Right cardiac atrium (tissue), 5 donors: ENCODE results near the gene CELF2. TPM values are rescaled to one million over a fixed set of nuclear protein-coding genes. Genes with fewer than 3 reads are reported as not detected.
A peak's percentile ranks its signal among the peaks of the same experiment; 100 is the strongest.

Experiments used
- ATAC-seq, 2 donors: fragments of 200-7000 bp; cut with Tn5 transposase; one replicate each; pipeline versions ENCODE4 v1.8.0 to v1.9.1; 2020; ENCODE audit warnings: moderate library complexity in 2 of 2, mild to moderate bottlenecking in 1 of 2
- DNase-seq, 3 donors: peaks; one replicate each; pipeline ENCODE4 v3.0.0-alpha.2; 2020
- H3K27ac ChIP-seq: one replicate; pipeline ENCODE4 v1.5.1; 2013; ENCODE audit warnings: mild to moderate bottlenecking, low read length, control low read depth, moderate library complexity
- H3K27me3 ChIP-seq: one replicate; pipeline ENCODE4 v1.6.1; 2013; ENCODE audit not compliant: control insufficient read depth, insufficient read depth
- H3K4me1 ChIP-seq: one replicate; pipeline ENCODE4 v1.6.1; 2013; ENCODE audit warnings: low read length; ENCODE audit not compliant: control insufficient read depth, insufficient read depth
- H3K4me3 ChIP-seq: one replicate; pipeline ENCODE4 v1.5.1; 2013; ENCODE audit warnings: low read length, control low read depth
- H3K9me3 ChIP-seq: one replicate; pipeline ENCODE4 v1.6.1; 2013; ENCODE audit warnings: low read length; ENCODE audit not compliant: control insufficient read depth
- WGBS: extraction: QIAGEN DNeasy Blood & Tissue Kit; methylation state at CpG from one replicate; pipeline ENCODE4 v1.1.7; 2013; 5-methylcytosine and 5-hydroxymethylcytosine counted together
- intact Hi-C, 4 donors: fragments of 100-400 bp; cut with DNase I; formaldehyde crosslinking; loops; one replicate each; pipeline versions ENCODE4 v1.11.0 to v1.14.0; 2022 to 2023
- polyA plus RNA-seq: library from polyadenylated mRNA; stranded (reverse); fragments of 200-250 nt; gene quantifications from one replicate; pipeline ENCODE4 v1.2.3, GENCODE V29; 2013
- total RNA-seq, 4 donors: library from RNA; stranded (reverse); fragmentation: NEBNext Ultra II Directional; extraction: Animal tissue kit (Norgen Biotek cat#: 25700); gene quantifications; one replicate each; pipeline ENCODE4 v1.2.1, GENCODE V29; 2021
- donor health status: healthy with polysubstance abuse.
- donor health status: DM: no; HTN: yes; CAD: no.
- donor health status: DM: no; HTN: no; CAD: no.
- donor health status: DM: no; HTN: yes; CAD: no; lungs with severe emphysema.
- donor health status: DM: yes; HTN: yes; CAD: no.

The CELF2 gene
- total and polyA plus RNA-seq, 5 donors: 19.4 to 87.0 (median 76.8) TPM

DNA sequence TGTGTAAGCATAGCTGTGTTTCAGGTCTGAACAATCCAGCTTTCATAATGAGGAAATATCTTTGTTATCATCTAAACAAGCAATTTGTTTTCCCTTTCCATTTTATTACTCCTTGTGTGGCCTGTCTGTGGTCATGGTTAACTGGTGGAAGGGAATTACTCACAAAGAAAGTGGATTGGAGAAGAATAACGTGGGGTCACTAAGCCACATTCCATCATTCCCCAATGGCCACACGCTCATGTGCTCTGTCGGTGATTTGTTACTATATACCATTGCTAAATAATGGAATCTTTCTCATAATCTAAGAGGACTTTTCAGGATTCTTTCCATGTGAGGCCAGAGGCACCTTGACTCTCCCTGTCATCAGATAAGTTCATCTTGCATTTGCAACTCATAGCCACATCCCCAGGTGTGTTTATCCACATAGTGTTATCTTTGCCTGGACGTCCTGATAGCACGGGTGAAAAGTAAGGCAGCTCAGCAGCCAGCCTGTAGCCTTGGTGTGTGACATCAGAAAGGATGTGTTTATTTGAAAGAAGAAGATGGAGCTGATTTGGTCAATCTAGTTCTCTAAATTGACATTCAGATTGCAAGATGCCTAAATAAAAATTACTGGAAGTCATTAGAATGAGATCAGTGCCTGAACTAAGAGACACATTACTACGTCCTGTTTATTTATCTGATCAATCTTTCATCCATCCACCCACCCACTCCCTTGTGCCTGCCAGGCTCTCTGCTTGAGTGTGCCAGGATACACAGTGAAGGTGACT is 128.9 kb downstream of the CELF2 start:
- intact Hi-C loops: no loop called here
- H3K27me3 ChIP-seq: no peaks in the 10 kb centered on the region
- peaks cover 15% of the 10 kb centered on the region for H3K4me1 ChIP-seq
- no peak overlapping the region for H3K4me3 ChIP-seq
- DNase-seq (no peak), ATAC-seq (no peak)
- 41% methylated on average over 6 of the region's 6 CpGs for WGBS
- H3K27ac ChIP-seq: no peak overlapping the region
- H3K9me3 ChIP-seq: no peaks in the 10 kb centered on the region

- Histone ChIP-seq H3K27ac (peak overlapping the region; percentile 16), H3K4me1 (peaks cover 15% of the 10 kb centered on the region), H3K9me3 (no peaks in the 10 kb centered on the region), H3K27me3 (no peaks in the 10 kb centered on the region), H3K4me3 (no peak overlapping the region)
- ATAC-seq: no peak
- WGBS: 48% methylated on average over 9 of the region's 9 CpGs
- DNase-seq: peak in 1 of 3 donors; percentile 61
- intact Hi-C loops: no loop called here
Observed at GRCh38 chr10:11147722-11148121, 130.1 kb downstream of the CELF2 start.

DNA sequence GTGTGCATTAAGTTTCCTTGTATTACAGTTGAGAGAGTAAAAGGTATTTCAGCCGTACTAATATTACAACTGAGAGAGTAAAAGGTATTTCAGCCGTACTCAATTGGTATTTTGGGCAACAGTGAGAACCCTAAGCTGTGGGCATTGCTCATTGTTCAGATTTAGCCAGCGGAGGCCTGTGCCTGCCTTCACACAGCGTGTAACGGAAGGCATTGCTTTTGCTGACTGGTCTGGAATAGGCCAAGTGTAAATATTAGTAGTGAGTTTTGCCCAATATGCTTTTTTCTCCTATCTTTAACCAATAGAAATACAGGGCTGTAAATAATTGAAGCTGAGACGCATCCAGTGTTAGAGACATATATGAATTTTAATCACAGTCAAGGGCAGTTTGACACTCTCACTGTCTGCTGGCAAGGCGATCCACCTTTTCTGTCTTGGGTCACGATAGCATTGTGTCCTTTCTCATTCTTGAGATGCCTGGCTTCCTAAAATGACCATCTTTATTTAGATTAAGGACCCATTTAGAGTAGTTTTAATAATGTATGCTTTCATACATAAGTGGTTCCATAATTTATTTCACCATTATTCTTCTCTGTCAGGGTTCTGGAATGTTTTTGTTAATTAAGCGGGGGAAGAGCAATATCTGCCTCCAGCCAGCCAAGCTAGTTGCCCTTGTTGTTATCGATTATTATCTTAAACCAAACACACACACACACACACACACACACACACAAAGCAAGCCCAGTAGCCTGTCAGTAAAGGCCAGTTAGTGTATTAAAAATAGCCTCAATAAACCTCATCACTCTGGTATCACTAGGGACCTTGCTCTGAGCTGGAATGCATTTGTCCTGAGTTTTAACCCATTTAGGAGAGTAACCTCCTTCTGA is 130.7 kb downstream of the CELF2 start:
- WGBS: 64% methylated on average over 10 of the region's 10 CpGs
- Histone ChIP-seq H3K4me3 (no peak overlapping the region), H3K27me3 (no peaks in the 10 kb centered on the region), H3K27ac (peak overlapping the region; percentile 72), H3K9me3 (no peaks in the 10 kb centered on the region), H3K4me1 (peaks cover 15% of the 10 kb centered on the region)
- intact Hi-C loops: no loop called here
- ATAC-seq (peak; percentile 60 to 64), DNase-seq (no peak)

- intact Hi-C loops: no loop called here
- no peak for ATAC-seq
- no peaks in the 10 kb centered on the region for H3K9me3 ChIP-seq
- 31% methylated on average over 3 of the region's 3 CpGs for WGBS
- no peak overlapping the region for H3K27ac ChIP-seq
- no peaks in the 10 kb centered on the region for H3K27me3 ChIP-seq
- H3K4me3 ChIP-seq: no peak overlapping the region
- no peak for DNase-seq
- H3K4me1 ChIP-seq: peaks cover 12% of the 10 kb centered on the region
Observed at GRCh38 chr10:11149807-11150141, 132.1 kb downstream of the CELF2 start.

DNA sequence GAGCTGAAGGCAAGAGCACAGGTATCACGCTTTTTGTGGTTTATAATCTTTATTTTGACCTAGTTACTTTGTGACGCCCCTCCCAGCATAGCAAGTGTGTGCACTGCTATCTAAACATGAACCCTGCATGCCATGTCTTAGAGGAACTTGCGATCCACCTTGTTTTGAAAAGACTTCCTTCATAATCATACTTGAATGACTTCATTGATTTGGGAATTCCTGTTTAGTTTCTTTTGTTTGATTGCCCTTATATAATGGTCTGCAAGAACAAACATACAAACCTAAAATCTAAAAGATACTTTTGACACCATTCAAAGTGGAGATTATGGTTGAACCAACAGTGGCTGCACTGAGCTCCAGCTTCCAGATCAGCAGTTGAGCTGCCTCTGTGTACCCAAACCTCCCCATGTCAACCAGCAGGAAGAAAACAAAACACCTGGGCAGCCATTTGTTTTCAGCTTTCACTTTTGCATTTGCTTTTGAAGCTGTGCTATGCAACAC is 132.6 kb downstream of the CELF2 start:
- H3K27ac ChIP-seq: no peak overlapping the region
- H3K4me1 ChIP-seq: peaks cover 14% of the 10 kb centered on the region
- WGBS: 66% methylated on average over 3 of the region's 3 CpGs
- intact Hi-C loops: no loop called here
- DNase-seq (no peak), ATAC-seq (no peak)
- H3K9me3 ChIP-seq: no peaks in the 10 kb centered on the region
- H3K4me3 ChIP-seq: no peak overlapping the region
- no peaks in the 10 kb centered on the region for H3K27me3 ChIP-seq

DNA sequence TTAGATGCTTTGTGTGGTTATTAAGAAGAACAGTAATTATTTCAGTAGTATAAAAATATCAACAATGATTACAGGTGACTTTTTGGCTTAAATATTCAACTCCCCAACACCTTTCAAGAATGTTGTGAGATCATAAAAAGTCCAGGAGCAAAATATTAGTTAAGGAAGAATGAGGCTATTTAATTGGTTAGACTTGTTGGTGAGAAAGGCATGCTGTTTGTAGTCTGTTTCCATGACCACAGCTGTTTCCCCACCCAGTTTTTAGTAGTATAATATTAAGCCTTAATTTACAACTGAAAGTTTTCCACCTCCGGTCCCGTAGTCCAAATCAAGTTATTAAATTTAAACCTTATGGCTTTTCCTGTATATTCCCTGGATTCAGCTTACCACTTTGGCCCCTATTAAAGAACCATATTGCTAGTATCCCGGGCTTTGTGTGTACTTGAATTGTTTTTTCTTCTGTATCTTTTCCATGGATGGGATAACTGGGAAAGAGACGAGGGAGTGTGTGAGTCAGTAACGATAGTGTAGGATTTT is 133.3 kb downstream of the CELF2 start:
- Histone ChIP-seq H3K27me3 (no peaks in the 10 kb centered on the region), H3K4me3 (no peak overlapping the region), H3K9me3 (no peaks in the 10 kb centered on the region), H3K27ac (no peak overlapping the region), H3K4me1 (peaks cover 14% of the 10 kb centered on the region)
- DNase-seq (no peak), ATAC-seq (no peak)
- WGBS: 51% methylated on average over 5 of the region's 5 CpGs
- intact Hi-C loops: no loop called here

DNA sequence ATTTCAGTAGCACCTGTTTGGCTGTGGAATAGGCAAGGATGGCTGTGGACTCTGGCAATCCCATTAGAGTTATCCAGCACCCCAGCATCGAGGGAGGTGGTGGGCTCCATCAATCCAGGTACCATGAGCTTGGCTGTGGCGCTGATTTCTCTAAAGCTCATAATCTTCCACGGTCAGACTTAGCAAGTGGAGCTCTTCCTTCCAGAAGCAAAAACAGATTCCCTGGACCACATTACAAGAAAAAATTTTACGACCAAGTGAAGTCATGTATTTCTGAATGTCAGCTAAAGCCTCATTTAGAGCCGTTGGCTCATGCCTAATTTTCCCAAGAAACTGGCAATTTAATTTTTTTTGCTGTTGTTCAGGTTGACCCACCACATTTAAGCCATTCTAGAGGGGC is 135.1 kb downstream of the CELF2 start:
- ATAC-seq (no peak), DNase-seq (no peak)
- WGBS: 76% methylated on average over 5 of the region's 5 CpGs
- peaks cover 12% of the 10 kb centered on the region for H3K4me1 ChIP-seq
- no peaks in the 10 kb centered on the region for H3K27me3 ChIP-seq
- H3K9me3 ChIP-seq: no peaks in the 10 kb centered on the region
- H3K4me3 ChIP-seq: no peak overlapping the region
- no peak overlapping the region for H3K27ac ChIP-seq
- intact Hi-C loops: no loop called here

GRCh38 chr10:11153245-11153644 is 135.6 kb downstream of the CELF2 start:
- no peak overlapping the region for H3K4me3 ChIP-seq
- intact Hi-C loops: no loop called here
- H3K4me1 ChIP-seq: peaks cover 12% of the 10 kb centered on the region
- H3K9me3 ChIP-seq: no peaks in the 10 kb centered on the region
- DNase-seq (no peak), ATAC-seq (no peak)
- H3K27ac ChIP-seq: no peak overlapping the region
- 53% methylated on average over 6 of the region's 6 CpGs for WGBS
- no peaks in the 10 kb centered on the region for H3K27me3 ChIP-seq

DNA sequence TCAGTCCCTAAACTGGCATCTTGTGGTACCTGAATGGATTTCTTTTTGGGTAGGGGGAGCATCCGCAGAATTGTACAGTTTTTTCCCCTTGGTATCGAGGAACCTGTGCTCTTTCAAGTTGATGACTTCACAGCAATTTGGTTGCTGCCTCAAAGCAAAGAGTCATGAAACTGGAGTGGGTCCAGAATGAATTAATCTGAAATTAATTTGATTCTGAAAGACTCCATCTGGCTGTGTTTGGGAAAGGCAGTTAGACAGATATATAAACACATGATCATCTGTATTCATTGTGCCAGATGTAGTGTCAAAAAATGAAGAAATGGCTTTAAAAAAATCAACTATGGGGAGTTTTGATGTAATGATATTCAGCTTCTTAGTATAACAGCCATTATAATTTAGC is 136.1 kb downstream of the CELF2 start:
- intact Hi-C loops: no loop called here
- no peak overlapping the region for H3K4me3 ChIP-seq
- no peaks in the 10 kb centered on the region for H3K27me3 ChIP-seq
- WGBS: 88% methylated on average over 2 of the region's 2 CpGs
- no peaks in the 10 kb centered on the region for H3K9me3 ChIP-seq
- DNase-seq (no peak), ATAC-seq (no peak)
- H3K4me1 ChIP-seq: peaks cover 12% of the 10 kb centered on the region
- no peak overlapping the region for H3K27ac ChIP-seq

DNA sequence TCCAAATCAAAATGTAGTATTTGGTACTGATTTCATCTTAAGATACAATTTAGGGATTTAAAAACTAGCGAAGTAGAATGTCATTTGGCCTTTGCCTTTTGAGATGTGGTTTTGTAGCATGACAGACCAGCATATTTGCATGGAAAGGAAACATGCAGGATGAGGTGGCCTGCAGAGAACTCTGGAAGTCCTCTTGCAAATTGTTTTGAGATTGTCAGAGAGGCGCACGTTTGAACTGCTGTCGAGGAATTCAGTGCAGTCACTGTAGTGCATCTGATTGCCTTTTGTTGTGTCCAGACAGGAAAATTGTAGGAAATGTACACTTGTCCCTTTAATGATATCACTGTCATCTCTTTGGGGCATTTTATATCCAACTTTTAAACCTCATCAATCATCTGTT is 136.7 kb downstream of the CELF2 start:
- ATAC-seq: no peak
- Histone ChIP-seq H3K4me1 (peaks cover 12% of the 10 kb centered on the region), H3K9me3 (no peaks in the 10 kb centered on the region), H3K4me3 (no peak overlapping the region), H3K27ac (no peak overlapping the region), H3K27me3 (no peaks in the 10 kb centered on the region)
- intact Hi-C loops: no loop called here
- DNase-seq: no peak
- WGBS: 58% methylated on average over 4 of the region's 4 CpGs

DNA sequence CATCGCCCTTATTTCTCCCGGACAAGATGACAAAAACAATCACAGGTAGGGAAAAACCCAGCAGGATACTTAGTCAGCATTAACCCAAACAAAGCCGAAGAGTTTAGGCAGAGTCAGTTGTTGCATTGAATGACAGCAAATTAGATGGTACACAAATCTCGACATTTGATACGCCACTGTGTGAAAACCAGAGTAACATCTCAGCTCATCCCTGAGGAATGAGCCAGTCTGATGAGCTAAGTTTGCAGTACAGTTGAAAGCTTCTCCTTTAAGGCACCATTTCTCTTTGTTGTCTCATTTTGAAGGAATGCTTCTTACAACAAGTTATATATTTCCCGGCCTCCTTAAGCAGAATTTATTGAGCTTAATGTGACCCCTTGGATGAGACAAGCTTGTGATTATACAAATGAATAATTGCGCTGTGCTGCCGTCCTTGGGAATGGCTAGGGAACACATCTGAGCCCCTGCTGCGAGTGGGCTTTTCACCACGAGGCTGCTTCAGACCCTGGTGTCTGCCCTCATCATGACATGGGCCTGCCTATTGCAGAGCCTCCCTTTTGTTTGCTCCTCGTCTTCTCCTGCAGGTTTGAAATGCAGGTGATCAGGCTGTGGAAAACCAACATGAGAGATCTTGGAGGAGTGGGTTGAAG is 137.3 kb downstream of the CELF2 start:
- Histone ChIP-seq H3K4me1 (peaks cover 13% of the 10 kb centered on the region), H3K9me3 (no peaks in the 10 kb centered on the region), H3K27ac (no peak overlapping the region), H3K4me3 (no peak overlapping the region), H3K27me3 (no peaks in the 10 kb centered on the region)
- no peak for DNase-seq
- whole genome bisulfite sequencing: 59% methylated on average over 11 of the region's 11 CpGs
- intact Hi-C loops: no loop called here
- no peak for ATAC-seq
